ENCODE results near the gene VCAN.

DNA sequence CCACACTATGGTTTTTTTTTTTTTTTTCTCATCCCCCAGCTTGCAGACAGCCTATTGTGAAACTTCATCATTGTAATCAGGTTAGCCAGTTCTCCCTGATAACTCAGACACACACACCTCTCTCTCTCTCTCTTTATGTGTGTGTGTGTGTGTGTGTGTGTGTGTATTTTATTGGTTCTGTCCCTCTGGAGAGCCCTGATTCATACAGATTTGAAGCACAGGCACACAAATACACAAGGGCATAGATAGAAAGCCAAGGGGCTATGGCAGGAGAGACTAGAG is 20.6 kb upstream of the VCAN start:
- no peak for TF ChIP-seq POLR2A (IDR thresholded peaks at IDR 0.05; ENCODE audit: low read length)
- TF ChIP-seq GATA1 (IDR thresholded peaks at IDR 0.05; ENCODE audit: low read depth, low read length) = no peak

Data from erythroblast (primary cell).